ENCODE measurements around the gene EPHB6. TPM values are rescaled to one million over a fixed set of nuclear protein-coding genes. Genes with fewer than 3 reads are reported as not detected.

Gene EPHB6
- total RNA-seq, 2 donors from 2014 or later, result 33.2 to 36.9 TPM

GRCh38 chr7:142836426-142836825 lies 18.4 kb upstream of the EPHB6 start:
- H3K27me3 Mint-ChIP-seq (ENCODE audit: insufficient read depth), result no peaks in the 10 kb centered on the region
- 87 to 97% methylated on average over 2 to 3 of the region's 3 CpGs for WGBS, 2 experiments (ENCODE audit: insufficient coverage in 1 of 2, insufficient read length in 1 of 2)

GRCh38 chr7:142838461-142839213 lies 16.2 kb upstream of the EPHB6 start:
- Mint-ChIP-seq H3K4me1 (peaks cover 20% of the 10 kb centered on the region), H3K9me3 (no peaks in the 10 kb centered on the region), H3K27ac (no peak overlapping the region), H3K36me3 (ENCODE audit: low read depth) (no peaks in the 10 kb centered on the region), H3K27me3 (ENCODE audit: insufficient read depth) (no peaks in the 10 kb centered on the region), H3K4me3 (no peak overlapping the region)
- DNase-seq, result no peak
- Histone ChIP-seq H3K9me3 (ENCODE audit: control insufficient read depth, low read length) (no peaks in the 10 kb centered on the region), H3K27ac (ENCODE audit: low read depth, low read length) (no peak overlapping the region), H3K4me1 (ENCODE audit: control insufficient read depth, insufficient read depth, low read length) (peaks cover 12% of the 10 kb centered on the region), H3K9ac (ENCODE audit: extremely low read depth, low read length, poor library complexity, severe bottlenecking) (no peak overlapping the region), H3K4me3 (ENCODE audit: low read length) (no peak overlapping the region), H3K36me3 (ENCODE audit: control insufficient read depth, insufficient read depth, low read length) (no peaks in the 10 kb centered on the region), H3K27me3 (ENCODE audit: control insufficient read depth, insufficient read depth, low read length, poor library complexity, severe bottlenecking) (no peaks in the 10 kb centered on the region)
- no peak for TF ChIP-seq CTCF (conservative IDR thresholded peaks at IDR 0.05)
- WGBS, 2 experiments (ENCODE audit: insufficient coverage in 1 of 2, insufficient read length in 1 of 2), result 69 to 97% methylated on average over 3 to 4 of the region's 4 CpGs

More at GRCh38 chr7:142836426-142836825, 18.4 kb upstream of the EPHB6 start:
- Mint-ChIP-seq H3K4me1 (peaks cover 38% of the 10 kb centered on the region), H3K4me3 (no peak overlapping the region), H3K27ac (no peak overlapping the region), H3K36me3 (ENCODE audit: low read depth) (no peaks in the 10 kb centered on the region), H3K9me3 (no peaks in the 10 kb centered on the region)
- Histone ChIP-seq H3K4me3 (ENCODE audit: low read length) (no peak overlapping the region), H3K9ac (ENCODE audit: extremely low read depth, low read length, poor library complexity, severe bottlenecking) (no peak overlapping the region), H3K36me3 (ENCODE audit: control insufficient read depth, insufficient read depth, low read length) (no peaks in the 10 kb centered on the region), H3K27ac (ENCODE audit: low read depth, low read length) (no peak overlapping the region), H3K4me1 (ENCODE audit: control insufficient read depth, insufficient read depth, low read length) (peaks cover 10% of the 10 kb centered on the region), H3K9me3 (ENCODE audit: control insufficient read depth, low read length) (no peaks in the 10 kb centered on the region), H3K27me3 (ENCODE audit: control insufficient read depth, insufficient read depth, low read length, poor library complexity, severe bottlenecking) (no peaks in the 10 kb centered on the region)
- no peak for TF ChIP-seq CTCF (conservative IDR thresholded peaks at IDR 0.05)
- DNase-seq, result no peak

- WGBS, 2 experiments (ENCODE audit: insufficient coverage in 1 of 2, insufficient read length in 1 of 2), result 88% methylated on average over 1 of the region's 1 CpG; no CpG with 5 or more reads in 1 of the 2 experiments
- no peak for TF ChIP-seq CTCF (conservative IDR thresholded peaks at IDR 0.05)
- H3K36me3 Mint-ChIP-seq (ENCODE audit: low read depth), result no peaks in the 10 kb centered on the region
- DNase-seq, result no peak
- H3K27ac Mint-ChIP-seq, result no peak overlapping the region
- no peaks in the 10 kb centered on the region for H3K27me3 Mint-ChIP-seq (ENCODE audit: insufficient read depth)
- Histone ChIP-seq H3K4me1 (ENCODE audit: control insufficient read depth, insufficient read depth, low read length) (peaks cover 4% of the 10 kb centered on the region), H3K9ac (ENCODE audit: extremely low read depth, low read length, poor library complexity, severe bottlenecking) (no peak overlapping the region), H3K36me3 (ENCODE audit: control insufficient read depth, insufficient read depth, low read length) (no peaks in the 10 kb centered on the region), H3K4me3 (ENCODE audit: low read length) (no peak overlapping the region), H3K9me3 (ENCODE audit: control insufficient read depth, low read length) (no peaks in the 10 kb centered on the region), H3K27ac (ENCODE audit: low read depth, low read length) (no peak overlapping the region), H3K27me3 (ENCODE audit: control insufficient read depth, insufficient read depth, low read length, poor library complexity, severe bottlenecking) (no peaks in the 10 kb centered on the region)
- H3K9me3 Mint-ChIP-seq, result no peaks in the 10 kb centered on the region
- no peaks in the 10 kb centered on the region for H3K4me1 Mint-ChIP-seq
- H3K4me3 Mint-ChIP-seq, result no peak overlapping the region
These were observed 12.6 kb upstream of the EPHB6 start for GRCh38 chr7:142842251-142842766.

All from endodermal cell (in vitro differentiated cells).